CD4-positive, alpha-beta T cell treated with Interleukin-2 at 100 ng/mL for 4 hours (primary cell): ENCODE results near the gene HNRNPR.
"Not testable (repeated sequence)": the region's sequence is repeated elsewhere in the genome, so short reads cannot be mapped to it uniquely, and the experiment has no call there.

ENCODE experiments used
- DNase-seq: peaks from one replicate; pipeline ENCODE4 v3.0.0-alpha.2; 2020; ENCODE audit warnings: low spot score

The HNRNPR gene

GRCh38 chr1:23344111-23344986 is at the start of gene HNRNPR:
TSS of gene HNRNPR (minus strand) at chr1:23344284. CDS start at chr1:23341008, 3,276 bp downstream.
- peak; percentile 100 for DNase-seq

GRCh38 chr1:23393706-23394105 is 49.6 kb upstream of the HNRNPR start:
- no peak for DNase-seq

GRCh38 chr1:23392125-23392855 is 48.2 kb upstream of the HNRNPR start:
- no peak for DNase-seq

GRCh38 chr1:23389837-23390321 is 45.8 kb upstream of the HNRNPR start:
- DNase-seq = no peak

GRCh38 chr1:23387494-23387893 is 43.4 kb upstream of the HNRNPR start:
- DNase-seq = no peak

- no peak for DNase-seq
Observed at GRCh38 chr1:23385119-23385621, 41.1 kb upstream of the HNRNPR start.

GRCh38 chr1:23384312-23385058 is 40.4 kb upstream of the HNRNPR start:
- no peak for DNase-seq

- DNase-seq = no peak
Observed at GRCh38 chr1:23383577-23384311, 39.7 kb upstream of the HNRNPR start.

- DNase-seq = no peak
Observed at GRCh38 chr1:23381233-23381885, 37.3 kb upstream of the HNRNPR start.

- no peak for DNase-seq
Observed at GRCh38 chr1:23380719-23381118, 36.6 kb upstream of the HNRNPR start.

- DNase-seq = not testable (repeated sequence)
Observed at GRCh38 chr1:23380236-23380635, 36.2 kb upstream of the HNRNPR start.

- no peak for DNase-seq
Observed at GRCh38 chr1:23376890-23377811, 33.1 kb upstream of the HNRNPR start.

GRCh38 chr1:23374079-23374735 is 30.1 kb upstream of the HNRNPR start:
- DNase-seq = not testable (repeated sequence)

GRCh38 chr1:23371987-23372880 is 28.1 kb upstream of the HNRNPR start:
- no peak for DNase-seq

GRCh38 chr1:23370709-23371584 is 26.9 kb upstream of the HNRNPR start:
- DNase-seq = no peak

- no peak for DNase-seq
Observed at GRCh38 chr1:23370330-23370708, 26.2 kb upstream of the HNRNPR start.
